Mesenteric fat pad (tissue), 1 donor: ENCODE measurements around the gene NDUFA3. TPM values are rescaled to one million over a fixed set of nuclear protein-coding genes. Genes with fewer than 3 reads are reported as not detected.
"Not testable (repeated sequence)": the region's sequence is repeated elsewhere in the genome, so short reads cannot be mapped to it uniquely, and the experiment has no call there.

Source experiments
- DNase-seq: peaks from one replicate; pipeline ENCODE4 v3.0.0-alpha.2; 2020; ENCODE audit warnings: low spot score
- long read RNA-seq: library from polyadenylated mRNA; unstranded; transcript quantifications from one replicate; pipeline ENCODE4 v2.0.0, GENCODE V29; 2020
- total RNA-seq: library from RNA; stranded (reverse); fragmentation: NEBNext Ultra II Directional; extraction: Animal tissue kit (Norgen Biotek cat#: 25700); gene quantifications from one replicate; pipeline ENCODE4 v1.2.1, GENCODE V29; 2021
- donor health status: DM: yes; HTN: yes; CAD: no.

NDUFA3 gene
- 113 TPM for total RNA-seq
- long read RNA-seq, transcript NDUFA3-214 (4 exons, 963 nt): major isoform, 7 of 14 reads
- long read RNA-seq, partial matches to known transcripts: 1 of 14 reads
- long read RNA-seq, other reads (novel, unspliced or antisense): 3 of 14 reads

DNA sequence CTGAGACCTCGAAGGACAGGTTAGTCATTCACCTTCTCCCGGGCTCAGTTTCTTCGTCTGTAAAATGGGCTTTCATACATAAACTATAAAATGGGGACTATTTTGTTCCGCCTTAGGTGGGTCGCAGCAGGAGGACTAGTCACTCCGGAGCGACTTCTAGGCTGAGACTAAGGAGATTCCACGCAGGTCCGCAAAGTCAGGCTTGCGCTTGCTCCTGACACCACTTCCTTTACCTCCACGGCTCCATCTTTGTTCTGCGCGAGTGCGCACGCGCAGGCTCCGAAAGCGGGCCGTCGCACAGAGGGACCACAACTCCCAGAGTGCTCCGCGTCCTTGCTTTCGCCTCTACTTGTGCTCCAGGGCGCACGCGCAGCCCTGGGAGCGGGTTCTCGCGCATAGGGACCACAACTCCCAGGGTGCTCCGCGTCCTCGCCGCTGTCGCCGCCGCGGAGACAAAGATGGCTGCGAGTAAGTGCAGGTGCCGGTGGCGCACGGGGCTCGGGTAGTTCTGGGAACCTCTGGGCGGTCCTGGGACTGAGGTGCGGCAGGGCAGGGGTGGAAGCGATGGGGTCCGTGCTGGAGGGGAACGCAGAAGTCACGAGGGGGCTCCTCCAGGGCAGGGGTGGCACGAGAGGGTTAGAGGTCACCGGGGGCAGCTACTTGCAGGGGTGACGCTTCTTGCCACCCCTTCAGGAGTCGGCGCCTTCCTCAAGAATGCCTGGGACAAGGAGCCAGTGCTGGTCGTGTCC is at the start of gene NDUFA3:
Gene NDUFA3, plus strand, starts transcription at position 435 of the 749 bp plus-strand sequence. Its CDS starts 24 bp downstream, at position 459.
- DNase-seq: peak; percentile 98

DNA sequence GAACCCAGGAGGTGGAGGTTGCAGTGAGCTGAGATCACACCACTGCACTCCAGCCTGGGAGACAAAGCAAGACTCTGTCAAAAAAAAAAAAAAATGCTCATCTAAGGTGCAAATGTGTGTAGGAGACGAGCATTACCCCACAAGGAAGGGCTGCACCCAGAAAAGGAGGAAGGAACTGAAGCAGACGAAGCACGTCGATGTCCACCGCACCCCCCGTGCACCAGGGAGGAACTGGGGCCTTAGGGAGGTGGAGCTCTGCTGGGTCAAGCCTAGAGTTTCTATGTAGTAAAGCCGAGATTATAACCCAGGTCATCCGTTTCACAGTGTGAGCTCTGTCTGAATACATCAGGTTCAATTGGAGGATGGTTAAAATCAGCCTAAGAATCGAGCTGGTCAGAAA is 40.0 kb upstream of the NDUFA3 start:
- DNase-seq: peak; percentile 53

GRCh38 chr19:54063350-54064116 is 39.1 kb upstream of the NDUFA3 start, which contains the start of gene VSTM1:
Gene VSTM1, minus strand, starts transcription at chr19:54063897. Its CDS starts 120 bp downstream, at chr19:54063777.
- DNase-seq: peak; percentile 84

DNA sequence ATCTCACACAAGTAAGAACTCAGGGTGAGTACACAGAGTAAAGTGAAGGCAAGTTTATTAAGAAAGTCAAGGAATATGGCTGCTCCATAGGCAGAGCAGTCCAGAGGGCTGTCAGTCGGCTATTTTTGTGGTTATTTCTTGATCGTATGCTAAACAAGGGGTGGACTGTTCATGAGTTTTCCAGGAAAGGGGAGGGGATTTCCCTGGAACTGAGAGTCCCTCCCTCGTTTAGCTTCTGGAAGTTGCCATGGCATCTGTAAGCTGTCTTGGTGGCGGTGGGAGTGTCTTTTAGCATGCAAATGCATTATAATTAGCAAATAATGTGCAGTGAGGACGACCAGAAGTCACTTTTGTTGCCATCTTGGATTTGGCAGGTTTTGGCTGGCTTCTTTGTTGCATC is 33.2 kb upstream of the NDUFA3 start:
- peak; percentile 35 for DNase-seq

DNA sequence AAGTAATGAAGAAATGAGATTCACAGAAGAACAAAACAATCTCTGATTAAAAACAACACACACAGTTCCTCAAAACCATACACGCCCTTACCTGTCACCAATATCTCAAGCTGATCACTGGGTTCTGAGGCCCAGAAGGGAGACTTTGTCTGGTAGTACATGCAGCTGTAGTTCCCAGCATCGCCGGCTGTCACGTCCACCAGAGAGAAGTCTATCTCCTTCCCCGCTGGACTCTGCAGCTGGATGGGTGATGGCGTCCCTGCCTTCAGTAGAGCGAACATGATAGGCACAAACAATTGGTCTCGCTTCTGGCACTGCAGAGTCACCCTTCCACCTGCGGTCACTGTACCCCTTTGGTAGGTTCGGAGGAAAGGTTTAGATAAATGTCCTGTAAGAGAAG is 28.8 kb upstream of the NDUFA3 start:
- no peak for DNase-seq

DNA sequence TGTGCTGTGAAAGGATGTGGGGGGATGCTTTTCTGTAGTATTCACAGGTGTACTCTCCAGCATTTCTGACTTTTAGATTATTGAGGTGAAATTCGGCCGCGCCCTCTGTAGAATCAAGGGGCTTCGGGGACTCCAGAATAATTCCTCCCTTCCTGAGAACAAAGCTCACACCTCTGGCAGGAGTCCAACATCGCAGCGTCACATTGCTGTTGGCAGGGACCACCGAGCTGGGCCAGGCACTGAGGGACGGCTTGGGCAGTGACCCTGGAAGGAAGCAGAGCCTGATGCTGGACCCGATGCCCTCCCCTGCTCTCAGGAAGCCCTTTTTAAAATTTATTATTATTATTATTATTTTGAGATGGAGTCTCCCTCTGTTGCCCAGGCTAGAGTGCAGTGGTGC is 27.8 kb upstream of the NDUFA3 start:
- no peak for DNase-seq

DNA sequence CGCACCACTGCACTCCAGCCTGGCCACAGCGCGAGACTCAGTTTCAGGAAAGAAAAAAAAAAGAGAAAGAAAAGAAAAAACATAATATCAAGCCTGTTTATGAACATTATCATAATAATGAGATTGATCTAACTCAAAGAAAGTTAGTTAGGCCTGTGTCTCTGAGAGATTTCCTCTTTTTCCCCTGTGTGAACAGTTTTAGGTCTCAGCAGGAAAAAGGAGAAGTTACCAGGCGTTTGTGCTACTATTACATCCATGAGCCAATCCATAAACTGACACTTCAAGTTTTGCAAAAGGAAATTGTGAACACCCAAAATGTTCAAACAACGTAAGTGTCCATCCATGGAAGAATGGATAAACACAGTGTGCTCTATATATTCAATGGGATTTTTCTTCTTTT is 25.3 kb upstream of the NDUFA3 start:
- DNase-seq: no peak

GRCh38 chr19:54081032-54081431 is 21.6 kb upstream of the NDUFA3 start, which contains the start of gene TARM1:
Gene TARM1, minus strand, starts transcription at chr19:54081365. Its CDS starts 25 bp downstream, at chr19:54081340.
- DNase-seq: no peak

- DNase-seq: no peak
These were observed 18.2 kb upstream of the NDUFA3 start for GRCh38 chr19:54084410-54084809.

DNA sequence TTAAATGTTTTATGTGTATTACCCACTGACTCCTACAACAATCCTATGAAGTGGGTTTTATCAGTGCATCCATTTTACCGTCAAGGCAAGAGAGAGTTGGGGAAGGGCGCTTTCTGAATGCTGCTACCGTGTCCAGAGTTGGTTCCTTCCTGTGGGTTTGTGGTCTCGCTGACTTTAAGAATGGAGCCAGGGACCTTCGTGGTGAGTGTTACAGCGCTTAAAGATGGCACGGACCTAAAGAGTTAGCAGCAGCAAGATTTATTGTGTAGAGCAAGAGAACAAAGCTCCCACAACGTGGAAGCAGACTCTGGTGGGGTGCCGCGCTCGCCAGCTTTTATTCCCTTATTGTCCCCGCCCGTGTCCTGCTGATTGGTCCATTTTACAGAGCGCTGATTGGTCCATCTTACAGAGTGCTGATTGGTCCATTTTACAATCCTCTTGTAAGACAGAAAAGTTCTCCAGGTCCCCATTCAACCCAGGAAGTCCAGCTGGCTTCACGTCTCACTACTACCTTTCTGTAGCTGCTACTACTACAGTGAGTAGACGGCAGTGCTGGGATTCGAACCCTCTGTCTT is 8.1 kb upstream of the NDUFA3 start:
- no peak for DNase-seq

- DNase-seq: no peak
These were observed 7.4 kb upstream of the NDUFA3 start for GRCh38 chr19:54095136-54095858.

- not testable (repeated sequence) for DNase-seq
These were observed 6.6 kb upstream of the NDUFA3 start for GRCh38 chr19:54095859-54096616.

DNA sequence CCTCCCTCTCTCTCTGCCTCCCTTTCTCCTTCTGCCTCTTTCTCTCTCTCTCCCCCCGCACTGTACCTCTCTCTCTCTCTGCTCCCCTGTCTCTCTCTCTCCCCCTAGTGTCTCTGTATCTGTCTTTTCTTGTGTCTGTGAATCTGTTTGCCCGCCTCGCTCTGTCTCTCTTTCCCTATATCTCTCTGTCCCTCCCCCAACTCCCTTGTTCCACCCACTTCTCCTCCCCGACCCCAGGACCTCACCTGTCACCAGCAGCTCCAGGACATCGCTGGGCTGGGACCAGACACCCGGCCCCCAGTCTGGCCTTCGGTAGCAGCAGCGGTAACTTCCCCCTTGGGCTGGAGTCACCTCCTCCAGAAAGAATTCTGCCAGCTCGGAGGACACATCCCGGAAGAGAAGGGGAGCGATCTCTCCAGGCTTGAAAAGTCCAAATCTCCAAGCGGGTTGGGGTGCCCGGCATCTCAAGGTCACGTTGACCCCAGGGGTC is 6.0 kb upstream of the NDUFA3 start:
- no peak for DNase-seq

- DNase-seq: no peak
These were observed 3.3 kb upstream of the NDUFA3 start for GRCh38 chr19:54099190-54099902.

GRCh38 chr19:54099903-54100255 is 2.8 kb upstream of the NDUFA3 start:
- DNase-seq: not testable (repeated sequence)

DNA sequence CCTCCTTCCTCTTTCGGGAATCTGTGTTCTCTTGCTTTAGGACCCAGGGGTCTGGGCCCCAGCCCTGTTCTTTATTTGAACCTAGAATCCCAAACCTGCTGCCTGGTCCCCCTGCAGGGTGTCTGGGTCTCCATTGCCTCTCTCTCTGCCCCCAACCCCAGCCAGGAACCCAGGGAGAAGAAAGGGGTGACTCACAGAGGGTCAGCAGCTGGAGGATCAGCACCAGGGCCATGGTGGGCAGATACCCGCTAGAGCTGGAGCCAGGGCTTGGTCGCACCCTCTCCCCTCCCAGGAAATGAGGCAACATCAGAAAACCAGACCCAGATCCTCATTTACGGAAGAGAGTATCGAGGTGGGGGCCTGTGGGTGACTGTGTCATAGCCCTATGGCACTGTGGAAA is 2.1 kb upstream of the NDUFA3 start, which contains the start of gene OSCAR:
Gene OSCAR, minus strand, starts transcription at position 243 of the 400 bp plus-strand sequence. Its CDS starts 11 bp downstream, at position 232.
- DNase-seq: no peak

GRCh38 chr19:54104998-54105715 is 2.5 kb downstream of the NDUFA3 start:
- DNase-seq: no peak

- no peak for DNase-seq
These were observed 3.1 kb downstream of the NDUFA3 start for GRCh38 chr19:54105796-54106195.

- no peak for DNase-seq
These were observed 4.1 kb downstream of the NDUFA3 start for GRCh38 chr19:54106716-54107115.
